Breast epithelium (tissue), 4 donors: ENCODE measurements around the gene GMIP. TPM values are rescaled to one million over a fixed set of nuclear protein-coding genes. Genes with fewer than 3 reads are reported as not detected.

Source experiments
- DNase-seq, 2 donors: peaks; one replicate each; pipeline ENCODE4 v3.0.0-alpha.2; 2019; ENCODE audit warnings: low spot score in 2 of 2
- H3K27ac ChIP-seq, 2 donors: fragments of 200-600 bp; sonication (generic) in 1 of 2; one replicate each; pipeline ENCODE4 v1.5.1; 2016 to 2019; ENCODE audit warnings: mild to moderate bottlenecking in 1 of 2
- H3K27me3 ChIP-seq, 2 donors: fragments of 200-600 bp; sonication (generic) in 1 of 2; one replicate each; pipeline versions ENCODE4 v1.5.1 to v1.6.0; 2017 to 2019; ENCODE audit warnings: control low read depth in 1 of 2, mild to moderate bottlenecking in 1 of 2
- H3K36me3 ChIP-seq: fragments of 200-600 bp; one replicate; pipeline ENCODE4 v1.5.1; 2019
- H3K4me1 ChIP-seq, 2 donors: fragments of 200-600 bp; sonication (generic); one replicate each; pipeline ENCODE4 v1.5.1; 2016 to 2019; ENCODE audit warnings: control low read depth in 1 of 2
- H3K4me3 ChIP-seq, 3 donors: fragments of 200-600 bp; sonication (generic); 1 replicate in 2 of 3; 2 replicates in 1 of 3; pipeline ENCODE4 v1.5.1; 2016 to 2019; ENCODE audit warnings: mild to moderate bottlenecking in 3 of 3, moderate library complexity in 2 of 3
- H3K9me3 ChIP-seq, 2 donors: fragments of 200-600 bp; sonication (generic) in 1 of 2; one replicate each; pipeline ENCODE4 v1.5.1; 2016 to 2019; ENCODE audit warnings: control low read depth in 1 of 2
- CTCF ChIP-seq, 3 donors: fragments of 450-650 bp; IDR thresholded peaks; one replicate each; pipeline ENCODE4 v1.5.1; 2016 to 2017; ENCODE audit warnings: antibody characterized with exemption in 3 of 3, mild to moderate bottlenecking in 3 of 3, moderate library complexity in 3 of 3
- POLR2A ChIP-seq: fragments of 450-650 bp; IDR thresholded peaks from one replicate; pipeline ENCODE4 v1.6.1; 2016; ENCODE audit warnings: antibody characterized with exemption, mild to moderate bottlenecking, moderate library complexity
- POLR2AphosphoS5 ChIP-seq, 3 donors: sonication (generic); formaldehyde crosslinking; IDR thresholded peaks; one replicate each; pipeline ENCODE4 v1.6.1; 2017; ENCODE audit warnings: antibody characterized with exemption in 3 of 3
- intact Hi-C: fragments of 100-400 bp; cut with DNase I; formaldehyde crosslinking; loops from one replicate; pipeline ENCODE4 v1.15.1; 2023; ENCODE audit warnings: low total_unique reads
- total RNA-seq, 3 donors: library from RNA; depleted of rRNA; stranded (reverse); fragments of >200 nt; gene quantifications; one replicate each; pipeline ENCODE4 v1.1.0, GENCODE V29; 2016

Gene GMIP
- total RNA-seq, 3 donors from 2014 or later, result 7.9 to 10.4 (median 8.5) TPM

- H3K4me1 ChIP-seq, result peaks cover 0 to 4% of the 10 kb centered on the region in 2 donors
- DNase-seq, result no peak
- TF ChIP-seq POLR2A (no peak), POLR2AphosphoS5 (IDR thresholded peaks at IDR 0.05) (no peak), CTCF (IDR thresholded peaks at IDR 0.05) (no peak)
- no peak overlapping the region for H3K4me3 ChIP-seq
- intact Hi-C loops, result no loop called here
- no peak overlapping the region for H3K27ac ChIP-seq
- peaks cover 18% of the 10 kb centered on the region for H3K36me3 ChIP-seq
- no peaks in the 10 kb centered on the region for H3K27me3 ChIP-seq
- H3K9me3 ChIP-seq, result no peaks in the 10 kb centered on the region
Observed at GRCh38 chr19:19656451-19657396, 13.3 kb upstream of the GMIP start.

GRCh38 chr19:19655641-19656343 lies 12.3 kb upstream of the GMIP start:
- Histone ChIP-seq H3K4me3 (no peak overlapping the region), H3K36me3 (peaks cover 23% of the 10 kb centered on the region), H3K9me3 (no peaks in the 10 kb centered on the region), H3K27ac (no peak overlapping the region), H3K27me3 (no peaks in the 10 kb centered on the region), H3K4me1 (no peaks in the 10 kb centered on the region)
- intact Hi-C loops, result no loop called here
- no peak for DNase-seq
- TF ChIP-seq POLR2AphosphoS5 (IDR thresholded peaks at IDR 0.05) (no peak), POLR2A (no peak), CTCF (IDR thresholded peaks at IDR 0.05) (no peak)

GRCh38 chr19:19655051-19655594 lies 11.7 kb upstream of the GMIP start:
- H3K36me3 ChIP-seq, result peaks cover 23% of the 10 kb centered on the region
- intact Hi-C loops, result no loop called here
- no peak for DNase-seq

GRCh38 chr19:19654441-19654840 lies 11.0 kb upstream of the GMIP start:
- Histone ChIP-seq H3K36me3 (peaks cover 23% of the 10 kb centered on the region), H3K27ac (no peak overlapping the region)
- TF ChIP-seq POLR2AphosphoS5 (IDR thresholded peaks at IDR 0.05), result no peak
- TF ChIP-seq CTCF (IDR thresholded peaks at IDR 0.05), result no peak
- no peak for TF ChIP-seq POLR2A

More at GRCh38 chr19:19655051-19655594, 11.7 kb upstream of the GMIP start:
- no peaks in the 10 kb centered on the region for H3K27me3 ChIP-seq
- no peaks in the 10 kb centered on the region for H3K4me1 ChIP-seq
- H3K9me3 ChIP-seq, result no peaks in the 10 kb centered on the region
- TF ChIP-seq CTCF (IDR thresholded peaks at IDR 0.05), result no peak
- TF ChIP-seq POLR2AphosphoS5 (IDR thresholded peaks at IDR 0.05), result no peak
- TF ChIP-seq POLR2A, result no peak
- no peak overlapping the region for H3K27ac ChIP-seq
- no peak overlapping the region for H3K4me3 ChIP-seq

More at GRCh38 chr19:19654441-19654840, 11.0 kb upstream of the GMIP start:
- Histone ChIP-seq H3K4me1 (no peaks in the 10 kb centered on the region), H3K9me3 (no peaks in the 10 kb centered on the region), H3K4me3 (no peak overlapping the region), H3K27me3 (no peaks in the 10 kb centered on the region)
- DNase-seq, result no peak
- intact Hi-C loops, result no loop called here
